Measurements from ENCODE around the gene MSANTD4. TPM values are rescaled to one million over a fixed set of nuclear protein-coding genes. Genes with fewer than 3 reads are reported as not detected.

The MSANTD4 gene
- total RNA-seq, 1 donor from 2014 or later = 27.8 TPM

DNA sequence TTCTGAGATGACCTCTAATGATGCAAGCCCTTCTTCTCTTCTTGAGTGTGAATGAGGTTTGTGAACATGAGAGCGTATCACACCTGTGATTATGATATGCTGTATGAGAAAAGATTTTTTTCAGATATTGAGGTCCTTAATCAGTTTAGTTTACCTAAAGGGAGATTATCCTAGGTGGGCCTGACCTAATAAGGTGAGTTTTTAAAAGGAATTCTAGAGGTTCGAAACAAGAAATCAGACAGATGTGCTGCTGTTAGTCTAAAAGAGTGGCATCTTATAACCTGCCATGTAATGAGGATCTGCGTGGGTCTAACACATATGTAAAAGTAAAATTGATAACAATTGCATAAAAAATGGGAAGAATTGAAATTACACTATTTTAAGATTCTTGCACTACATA is 33.8 kb downstream of the MSANTD4 start:
- H3K36me3 Mint-ChIP-seq (ENCODE audit: insufficient read depth) = peaks cover 4% of the 10 kb centered on the region

GRCh38 chr11:105986554-105986953 is 35.5 kb downstream of the MSANTD4 start:
- no peaks in the 10 kb centered on the region for H3K4me1 Mint-ChIP-seq (ENCODE audit: low read depth)
- H3K27ac Mint-ChIP-seq = no peak overlapping the region
- DNase-seq (ENCODE audit: low spot score, unreplicated experiment) = no peak
- H3K4me3 Mint-ChIP-seq (ENCODE audit: low read depth) = no peak overlapping the region
- H3K36me3 Mint-ChIP-seq (ENCODE audit: insufficient read depth) = no peaks in the 10 kb centered on the region
- no peaks in the 10 kb centered on the region for H3K9me3 Mint-ChIP-seq (ENCODE audit: low read depth)
- TF ChIP-seq, protein P1, sequence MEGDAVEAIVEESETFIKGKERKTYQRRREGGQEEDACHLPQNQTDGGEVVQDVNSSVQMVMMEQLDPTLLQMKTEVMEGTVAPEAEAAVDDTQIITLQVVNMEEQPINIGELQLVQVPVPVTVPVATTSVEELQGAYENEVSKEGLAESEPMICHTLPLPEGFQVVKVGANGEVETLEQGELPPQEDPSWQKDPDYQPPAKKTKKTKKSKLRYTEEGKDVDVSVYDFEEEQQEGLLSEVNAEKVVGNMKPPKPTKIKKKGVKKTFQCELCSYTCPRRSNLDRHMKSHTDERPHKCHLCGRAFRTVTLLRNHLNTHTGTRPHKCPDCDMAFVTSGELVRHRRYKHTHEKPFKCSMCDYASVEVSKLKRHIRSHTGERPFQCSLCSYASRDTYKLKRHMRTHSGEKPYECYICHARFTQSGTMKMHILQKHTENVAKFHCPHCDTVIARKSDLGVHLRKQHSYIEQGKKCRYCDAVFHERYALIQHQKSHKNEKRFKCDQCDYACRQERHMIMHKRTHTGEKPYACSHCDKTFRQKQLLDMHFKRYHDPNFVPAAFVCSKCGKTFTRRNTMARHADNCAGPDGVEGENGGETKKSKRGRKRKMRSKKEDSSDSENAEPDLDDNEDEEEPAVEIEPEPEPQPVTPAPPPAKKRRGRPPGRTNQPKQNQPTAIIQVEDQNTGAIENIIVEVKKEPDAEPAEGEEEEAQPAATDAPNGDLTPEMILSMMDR (IDR thresholded peaks at IDR 0.05; ENCODE audit: unreplicated experiment) = no peak
- H3K27me3 Mint-ChIP-seq = no peaks in the 10 kb centered on the region

More for the DNA sequence above, 33.8 kb downstream of the MSANTD4 start:
- Mint-ChIP-seq H3K27ac (no peak overlapping the region), H3K4me3 (ENCODE audit: low read depth) (no peak overlapping the region), H3K27me3 (no peaks in the 10 kb centered on the region), H3K9me3 (ENCODE audit: low read depth) (peaks cover 4% of the 10 kb centered on the region), H3K4me1 (ENCODE audit: low read depth) (no peaks in the 10 kb centered on the region)
- no peak for DNase-seq (ENCODE audit: low spot score, unreplicated experiment)
- TF ChIP-seq, protein P1 (IDR thresholded peaks at IDR 0.05; ENCODE audit: unreplicated experiment) = no peak

- Mint-ChIP-seq H3K4me1 (ENCODE audit: low read depth) (peaks cover 1% of the 10 kb centered on the region), H3K27ac (no peak overlapping the region), H3K36me3 (ENCODE audit: insufficient read depth) (no peaks in the 10 kb centered on the region), H3K27me3 (no peaks in the 10 kb centered on the region), H3K9me3 (ENCODE audit: low read depth) (peaks cover 3% of the 10 kb centered on the region), H3K4me3 (ENCODE audit: low read depth) (no peak overlapping the region)
- DNase-seq (ENCODE audit: low spot score, unreplicated experiment) = no peak
- TF ChIP-seq, protein P1 (IDR thresholded peaks at IDR 0.05; ENCODE audit: unreplicated experiment) = no peak
Measured at GRCh38 chr11:105979997-105980703, 41.9 kb downstream of the MSANTD4 start.

- DNase-seq (ENCODE audit: low spot score, unreplicated experiment) = no peak
- TF ChIP-seq, protein P1 (IDR thresholded peaks at IDR 0.05; ENCODE audit: unreplicated experiment) = no peak
- Mint-ChIP-seq H3K36me3 (ENCODE audit: insufficient read depth) (no peaks in the 10 kb centered on the region), H3K4me1 (ENCODE audit: low read depth) (peaks cover 1% of the 10 kb centered on the region), H3K4me3 (ENCODE audit: low read depth) (no peak overlapping the region), H3K27me3 (no peaks in the 10 kb centered on the region), H3K9me3 (ENCODE audit: low read depth) (peaks cover 3% of the 10 kb centered on the region), H3K27ac (no peak overlapping the region)
Measured at GRCh38 chr11:105975128-105975527, 46.9 kb downstream of the MSANTD4 start.

- Mint-ChIP-seq H3K9me3 (ENCODE audit: low read depth) (no peaks in the 10 kb centered on the region), H3K4me1 (ENCODE audit: low read depth) (no peaks in the 10 kb centered on the region), H3K4me3 (ENCODE audit: low read depth) (no peak overlapping the region), H3K27me3 (no peaks in the 10 kb centered on the region), H3K27ac (no peak overlapping the region), H3K36me3 (ENCODE audit: insufficient read depth) (no peaks in the 10 kb centered on the region)
- TF ChIP-seq, protein P1 (IDR thresholded peaks at IDR 0.05; ENCODE audit: unreplicated experiment) = no peak
- DNase-seq (ENCODE audit: low spot score, unreplicated experiment) = no peak
Measured at GRCh38 chr11:105969756-105970155, 52.3 kb downstream of the MSANTD4 start.

Data from progenitor cell of endocrine pancreas (in vitro differentiated cells).